AG09319 (cell line): ENCODE results near the gene ZCCHC2.

ENCODE experiments used
- DNase-seq: peaks from one replicate; pipeline ENCODE4 v3.0.0-alpha.2; 2010; ENCODE audit warnings: low read depth; ENCODE audit errors: extremely low read depth
- TF ChIP-seq, protein P1 (sequence below): IDR thresholded peaks from 2 replicates; pipeline ENCODE4 v1.5.1; 2011; ENCODE audit warnings: low read depth, mild to moderate bottlenecking, inconsistent platforms, low read length, moderate library complexity

ZCCHC2 gene

DNA sequence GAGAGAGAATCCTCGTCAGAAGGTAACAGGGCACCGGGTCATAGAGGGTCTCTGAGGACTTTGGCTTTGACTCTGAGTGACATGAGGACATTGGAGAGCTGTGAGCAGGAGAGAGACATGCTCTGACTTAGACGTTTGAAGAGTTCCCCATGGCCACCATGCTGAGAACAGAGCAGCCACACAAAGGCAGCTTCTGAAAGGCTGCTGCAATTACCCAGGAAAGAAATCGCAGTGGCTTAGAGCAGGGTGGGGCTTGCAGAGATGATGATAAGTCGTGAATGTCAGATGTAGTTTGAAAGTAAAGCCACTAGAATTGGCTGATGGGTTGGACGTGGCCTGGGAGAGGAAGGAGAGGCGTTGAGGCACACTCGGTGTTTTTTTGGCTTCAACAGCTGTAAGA, 79.0 kb downstream of the ZCCHC2 start:
- TF ChIP-seq, protein P1, sequence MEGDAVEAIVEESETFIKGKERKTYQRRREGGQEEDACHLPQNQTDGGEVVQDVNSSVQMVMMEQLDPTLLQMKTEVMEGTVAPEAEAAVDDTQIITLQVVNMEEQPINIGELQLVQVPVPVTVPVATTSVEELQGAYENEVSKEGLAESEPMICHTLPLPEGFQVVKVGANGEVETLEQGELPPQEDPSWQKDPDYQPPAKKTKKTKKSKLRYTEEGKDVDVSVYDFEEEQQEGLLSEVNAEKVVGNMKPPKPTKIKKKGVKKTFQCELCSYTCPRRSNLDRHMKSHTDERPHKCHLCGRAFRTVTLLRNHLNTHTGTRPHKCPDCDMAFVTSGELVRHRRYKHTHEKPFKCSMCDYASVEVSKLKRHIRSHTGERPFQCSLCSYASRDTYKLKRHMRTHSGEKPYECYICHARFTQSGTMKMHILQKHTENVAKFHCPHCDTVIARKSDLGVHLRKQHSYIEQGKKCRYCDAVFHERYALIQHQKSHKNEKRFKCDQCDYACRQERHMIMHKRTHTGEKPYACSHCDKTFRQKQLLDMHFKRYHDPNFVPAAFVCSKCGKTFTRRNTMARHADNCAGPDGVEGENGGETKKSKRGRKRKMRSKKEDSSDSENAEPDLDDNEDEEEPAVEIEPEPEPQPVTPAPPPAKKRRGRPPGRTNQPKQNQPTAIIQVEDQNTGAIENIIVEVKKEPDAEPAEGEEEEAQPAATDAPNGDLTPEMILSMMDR = no peak
- DNase-seq = no peak

DNA sequence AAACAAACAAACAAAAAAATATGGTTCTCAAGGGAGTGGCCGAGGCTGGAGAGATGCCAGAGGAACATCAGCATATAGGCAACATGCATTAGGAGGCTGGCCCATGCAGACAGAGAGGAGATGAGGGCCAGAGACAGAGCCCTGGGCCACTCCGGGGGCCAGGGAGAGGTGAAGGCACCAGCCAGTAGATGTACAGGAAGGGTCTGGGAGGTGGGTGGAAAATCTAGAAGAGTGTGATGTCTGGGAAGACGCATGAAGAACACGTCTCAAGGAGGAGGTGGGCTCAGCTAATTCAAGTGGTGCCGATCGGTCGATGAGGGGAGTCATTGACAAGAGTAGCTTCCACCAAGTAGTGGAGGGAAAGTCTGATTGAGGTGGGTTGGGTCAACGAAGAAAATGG, 79.9 kb downstream of the ZCCHC2 start:
- DNase-seq = no peak
- TF ChIP-seq, protein P1 = no peak

DNA sequence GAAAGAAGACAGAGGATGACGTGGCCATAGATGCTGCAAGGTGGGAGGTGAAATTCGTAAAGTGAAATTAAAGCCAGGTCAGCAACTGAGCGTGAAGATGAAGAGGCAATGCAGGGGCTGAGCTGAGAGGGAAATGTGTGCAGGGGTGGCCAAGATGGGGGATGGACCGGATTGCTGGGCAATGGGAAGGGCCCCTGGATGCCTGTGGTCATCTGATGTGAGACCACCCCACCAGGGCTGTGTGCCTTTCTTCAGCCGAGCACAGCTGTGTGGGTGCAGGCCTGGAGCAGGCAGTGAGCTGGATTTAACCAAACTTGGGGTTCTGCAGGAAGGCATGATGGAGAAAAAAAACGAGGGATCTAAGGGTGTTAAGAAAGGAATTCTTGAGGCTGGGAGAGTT, 80.4 kb downstream of the ZCCHC2 start:
- DNase-seq = no peak
- TF ChIP-seq, protein P1 = no peak

DNA sequence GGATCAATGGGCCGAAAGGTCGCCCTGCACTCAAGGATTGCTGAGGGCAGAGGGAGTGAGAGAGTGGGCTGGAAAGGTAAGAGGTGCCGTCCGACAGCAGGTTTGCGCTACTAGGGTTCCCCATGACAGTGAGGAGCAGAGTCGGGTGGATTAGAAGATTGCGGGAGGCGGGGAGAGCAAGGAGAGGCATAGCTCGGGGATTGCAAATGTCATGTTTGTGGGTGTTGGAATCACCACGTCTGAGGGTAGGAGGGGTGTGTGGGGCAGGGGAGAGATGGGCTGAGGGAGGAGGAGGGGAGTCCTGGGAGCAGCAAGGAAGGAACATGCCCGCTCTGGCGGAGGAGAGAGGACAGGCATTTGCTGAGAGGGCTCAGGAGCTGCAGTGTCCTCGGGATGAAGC, 81.2 kb downstream of the ZCCHC2 start:
- DNase-seq = no peak
- TF ChIP-seq, protein P1 = no peak

DNA sequence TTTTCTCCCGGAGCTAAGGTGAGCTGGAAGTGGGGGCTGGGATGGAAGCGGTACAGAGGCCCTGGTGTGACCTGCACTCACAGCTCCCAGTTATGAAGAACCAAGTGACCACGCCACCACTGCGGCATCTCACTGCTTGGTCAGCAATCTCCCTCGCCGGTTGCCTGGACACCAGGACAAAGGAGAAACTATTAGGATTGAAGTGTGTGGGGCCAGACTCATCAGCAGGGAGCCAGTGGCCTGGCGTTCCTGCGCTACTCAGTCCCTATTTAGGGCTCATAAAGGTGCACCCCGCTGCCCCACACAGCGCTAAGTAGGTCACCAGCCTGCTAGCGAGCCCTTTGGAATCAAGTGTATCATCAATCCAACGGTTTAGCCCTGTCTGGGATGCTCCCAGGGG, 82.9 kb downstream of the ZCCHC2 start:
- TF ChIP-seq, protein P1 = no peak
- no peak for DNase-seq

DNA sequence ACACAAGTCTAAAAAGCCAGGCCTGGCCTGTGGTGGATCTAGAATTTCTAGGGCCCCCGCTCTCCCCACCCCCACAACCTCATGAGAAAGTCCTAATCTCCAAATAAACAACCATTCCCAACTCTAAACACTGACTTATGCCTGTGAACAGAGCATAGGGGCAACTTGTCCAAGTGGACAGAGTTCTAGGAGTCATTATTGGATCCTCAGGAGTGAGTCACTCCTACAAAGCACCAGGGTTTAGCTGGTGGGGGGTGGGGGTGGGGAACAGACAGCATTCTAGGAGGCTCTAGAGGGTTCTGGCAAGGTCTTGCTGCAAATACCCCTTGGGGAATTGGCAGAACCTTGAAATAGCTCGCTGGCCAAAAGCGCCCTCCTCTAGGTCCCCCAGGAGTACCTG, 83.3 kb downstream of the ZCCHC2 start:
- no peak for DNase-seq
- TF ChIP-seq, protein P1 = no peak

DNA sequence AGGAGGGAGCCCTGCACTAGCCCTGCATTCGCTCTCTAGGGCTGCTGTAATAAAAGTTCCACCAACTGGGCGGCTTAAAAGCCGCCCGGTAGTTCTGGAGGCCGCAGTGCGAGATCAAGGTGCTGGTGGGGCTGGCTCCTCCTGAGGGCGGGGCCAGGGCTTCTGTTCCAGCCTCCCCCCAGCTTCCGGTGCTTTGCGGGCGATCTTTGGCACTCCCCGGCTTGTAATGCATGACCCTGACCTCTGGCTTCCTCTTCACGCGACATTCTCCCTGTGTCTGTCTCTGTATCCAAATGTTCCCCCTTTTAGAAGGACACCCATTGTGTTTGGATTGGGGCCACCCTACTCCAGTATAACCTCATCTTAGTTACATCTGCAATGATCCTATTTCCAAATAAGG, 84.5 kb downstream of the ZCCHC2 start:
- DNase-seq = no peak
- TF ChIP-seq, protein P1 = no peak
